Transverse colon (tissue), 4 donors: ENCODE measurements around the gene SLC22A23. TPM values are rescaled to one million over a fixed set of nuclear protein-coding genes. Genes with fewer than 3 reads are reported as not detected.

Experiments
- DNase-seq: peaks from one replicate; pipeline ENCODE4 v3.0.0-alpha.2; 2019
- H3K27ac ChIP-seq, 4 donors: fragments of 200-600 bp; sonication (generic); 2 replicates each; pipeline ENCODE4 v1.5.1; 2016 to 2018; ENCODE audit warnings: inconsistent platforms in 4 of 4
- H3K27me3 ChIP-seq: fragments of 200-600 bp; sonication (generic); 2 replicates; pipeline ENCODE4 v1.5.1; 2017; ENCODE audit warnings: inconsistent platforms
- H3K36me3 ChIP-seq, 4 donors: fragments of 200-600 bp; sonication (generic); 2 replicates each; pipeline ENCODE4 v1.5.1; 2017 to 2019; ENCODE audit warnings: inconsistent platforms in 4 of 4
- H3K4me1 ChIP-seq, 4 donors: fragments of 200-600 bp; sonication (generic); 2 replicates each; pipeline ENCODE4 v1.5.1; 2017 to 2020; ENCODE audit warnings: inconsistent platforms in 4 of 4
- H3K4me3 ChIP-seq, 4 donors: fragments of 200-600 bp; sonication (generic); 1 replicate in 1 of 4; 2 replicates in 3 of 4; pipeline versions ENCODE4 v1.5.1 to v1.6.1; 2017 to 2019; ENCODE audit warnings: inconsistent platforms in 4 of 4
- H3K9me3 ChIP-seq, 2 donors: fragments of 200-600 bp; sonication (generic); 2 replicates each; pipeline ENCODE4 v1.5.1; 2017 to 2019; ENCODE audit warnings: inconsistent platforms in 2 of 2
- CTCF ChIP-seq, 5 experiments: fragments of 200-600 bp in 3 of 5; fragments of 450-650 bp in 2 of 5; sonication (generic) in 3 of 5; IDR thresholded peaks; 1 replicate in 2 of 5; 2 replicates in 3 of 5; pipeline ENCODE4 v1.5.1; 2016 to 2017; ENCODE audit warnings: antibody characterized with exemption in 5 of 5, inconsistent platforms in 3 of 5, mild to moderate bottlenecking in 2 of 5, moderate library complexity in 1 of 5
- EP300 ChIP-seq: sonication (generic); formaldehyde crosslinking; IDR thresholded peaks from one replicate; pipeline ENCODE4 v1.6.1; 2017; ENCODE audit warnings: antibody characterized with exemption, low read depth
- POLR2A ChIP-seq: fragments of 450-650 bp; IDR thresholded peaks from one replicate; pipeline ENCODE4 v1.6.1; 2016; ENCODE audit warnings: antibody characterized with exemption, mild to moderate bottlenecking, moderate library complexity
- POLR2AphosphoS5 ChIP-seq, 3 donors: sonication (generic); formaldehyde crosslinking; IDR thresholded peaks; one replicate each; pipeline ENCODE4 v1.6.1; 2016; ENCODE audit warnings: antibody characterized with exemption in 3 of 3
- WGBS, 2 donors: methylation state at CpG; one replicate each; pipeline ENCODE4 v1.1.5; 2018; ENCODE audit warnings: low coverage in 1 of 2; 5-methylcytosine and 5-hydroxymethylcytosine counted together
- in situ Hi-C, 4 donors: fragments of 200-750 bp; cut with MboI; loops; one replicate each; pipeline versions ENCODE4 v1.15.0 to v1.15.1; 2017; ENCODE audit warnings: low sequenced_read_pairs in 3 of 4, low pct_ligation_motif_present in 1 of 4, low pct_unique_long_range_greater_than_20kb in 1 of 4
- intact Hi-C: fragments of 100-400 bp; cut with DNase I; formaldehyde crosslinking; loops from one replicate; pipeline ENCODE4 v1.15.1; 2023; ENCODE audit warnings: low total_unique reads
- total RNA-seq, 4 donors: library from RNA; depleted of rRNA; stranded (reverse); fragments of >200 nt; gene quantifications; one replicate each; pipeline ENCODE4 v1.1.0, GENCODE V29; 2016

The SLC22A23 gene
- total RNA-seq, 4 donors from 2014 or later = 96.1 to 161 (median 117) TPM

- Histone ChIP-seq H3K36me3 (no peaks in the 10 kb centered on the region), H3K4me3 (no peak overlapping the region), H3K27ac (no peak overlapping the region), H3K9me3 (no peaks in the 10 kb centered on the region), H3K4me1 (peaks cover 0 to 7% (median 0%) of the 10 kb centered on the region in 4 donors), H3K27me3 (no peaks in the 10 kb centered on the region)
- WGBS, 2 donors = 64 to 88% methylated on average over 1 of the region's 1 CpG
- intact Hi-C loops = no loop called here
- in situ Hi-C loops = no loop called here
- TF ChIP-seq CTCF (IDR thresholded peaks at IDR 0.05) = no peak
- no peak for TF ChIP-seq POLR2AphosphoS5 (IDR thresholded peaks at IDR 0.05)
- no peak for TF ChIP-seq EP300
- TF ChIP-seq POLR2A = no peak
- DNase-seq = no peak
These were observed 39.5 kb upstream of the SLC22A23 start for GRCh38 chr6:3496395-3496794.

- WGBS, 2 donors = 76 to 90% methylated on average over 3 to 7 of the region's 7 CpGs
These were observed 37.7 kb upstream of the SLC22A23 start for GRCh38 chr6:3494391-3495100.

GRCh38 chr6:3490625-3490980, 33.8 kb upstream of the SLC22A23 start:
- intact Hi-C loops = no loop called here
- 96 to 100% methylated on average over 2 of the region's 2 CpGs for WGBS, 2 donors

More at GRCh38 chr6:3494391-3495100, 37.7 kb upstream of the SLC22A23 start:
- in situ Hi-C loops = no loop called here
- intact Hi-C loops = no loop called here
- no peak for TF ChIP-seq EP300
- no peak for TF ChIP-seq POLR2A
- no peak for TF ChIP-seq CTCF (IDR thresholded peaks at IDR 0.05)
- TF ChIP-seq POLR2AphosphoS5 (IDR thresholded peaks at IDR 0.05) = no peak
- DNase-seq = no peak
- H3K27ac ChIP-seq = no peak overlapping the region
- no peaks in the 10 kb centered on the region for H3K27me3 ChIP-seq
- H3K9me3 ChIP-seq = no peaks in the 10 kb centered on the region
- H3K4me1 ChIP-seq = no peaks in the 10 kb centered on the region
- no peak overlapping the region for H3K4me3 ChIP-seq
- H3K36me3 ChIP-seq = no peaks in the 10 kb centered on the region

More at GRCh38 chr6:3490625-3490980, 33.8 kb upstream of the SLC22A23 start:
- in situ Hi-C loops = no loop called here
- no peaks in the 10 kb centered on the region for H3K27me3 ChIP-seq
- no peak for DNase-seq
- no peaks in the 10 kb centered on the region for H3K4me1 ChIP-seq
- TF ChIP-seq POLR2AphosphoS5 (IDR thresholded peaks at IDR 0.05) (no peak), CTCF (IDR thresholded peaks at IDR 0.05) (no peak), EP300 (no peak), POLR2A (no peak)
- no peak overlapping the region for H3K27ac ChIP-seq
- H3K9me3 ChIP-seq = no peaks in the 10 kb centered on the region
- H3K4me3 ChIP-seq = no peak overlapping the region
- H3K36me3 ChIP-seq = no peaks in the 10 kb centered on the region
